B cell (primary cell): ENCODE results near the gene CFAP77. TPM values are rescaled to one million over a fixed set of nuclear protein-coding genes. Genes with fewer than 3 reads are reported as not detected.

Source experiments
- ATAC-seq: fragments of 200-7000 bp; cut with Tn5 transposase; one replicate; pipeline ENCODE4 v1.10.0; 2021; ENCODE audit warnings: low read depth, mild to moderate bottlenecking, moderate number of reproducible peaks, moderate library complexity
- CTCF ChIA-PET: fragments of 350-600 bp; sonication (Branson Sonifier 250); formaldehyde crosslinking; loops from one replicate; lab custom pipeline; 2021; ENCODE audit warnings: antibody characterized with exemption, inconsistent platforms; lab: Charles Lee
- POLR2A ChIA-PET: fragments of 350-600 bp; sonication (Branson Sonifier 250); formaldehyde crosslinking; loops from one replicate; lab custom pipeline; 2021; ENCODE audit warnings: antibody characterized with exemption; lab: Charles Lee
- DNase-seq: peaks from one replicate; pipeline ENCODE4 v3.0.0; 2013
- H2AFZ ChIP-seq: 2 replicates; pipeline ENCODE4 v1.6.1; 2012; ENCODE audit warnings: mild to moderate bottlenecking, low read depth, low read length; ENCODE audit not compliant: insufficient read depth, poor library complexity, severe bottlenecking
- H3K27ac ChIP-seq, 2 donors: 1 replicate in 1 of 2; 2 replicates in 1 of 2; pipeline ENCODE4 v1.5.1; 2012 to 2013; ENCODE audit warnings: low read length in 2 of 2, mild to moderate bottlenecking in 2 of 2, moderate library complexity in 1 of 2
- H3K27me3 ChIP-seq, 4 experiments: fragments of 200-600 bp in 1 of 4; sonication (generic) in 1 of 4; replicated peaks in 1 of 4; 1 replicate in 2 of 4; 2 replicates in 2 of 4; pipeline versions ENCODE4 v1.6.1 to v1.7.0; 2013 to 2016; ENCODE audit warnings: low read length in 3 of 4, mild to moderate bottlenecking in 2 of 4, mixed read lengths in 1 of 4, moderate library complexity in 1 of 4; ENCODE audit not compliant: insufficient read depth in 4 of 4, control insufficient read depth in 3 of 4; ENCODE audit errors: control extremely low read depth in 1 of 4
- H3K36me3 ChIP-seq, 2 experiments: replicated peaks in 1 of 2; 1 replicate in 1 of 2; 2 replicates in 1 of 2; pipeline versions ENCODE4 v1.6.1 to v1.7.1; 2013; ENCODE audit warnings: low read length in 1 of 2; ENCODE audit not compliant: insufficient read depth in 2 of 2, control insufficient read depth in 1 of 2; ENCODE audit errors: control extremely low read depth in 1 of 2, extremely low read depth in 1 of 2
- H3K4me1 ChIP-seq, 2 donors: fragments of 200-600 bp in 1 of 2; sonication (generic) in 1 of 2; 1 replicate in 1 of 2; 2 replicates in 1 of 2; pipeline versions ENCODE4 v1.5.1 to v1.6.1; 2013 to 2017; ENCODE audit warnings: low read length in 2 of 2; ENCODE audit not compliant: control insufficient read depth in 2 of 2, insufficient read depth in 2 of 2
- H3K4me2 ChIP-seq: replicated peaks from 2 replicates; pipeline ENCODE3; 2012; ENCODE audit warnings: mild to moderate bottlenecking, low read depth, low read length; ENCODE audit not compliant: poor library complexity, severe bottlenecking
- H3K4me3 ChIP-seq, 5 experiments: fragments of 200-600 bp in 1 of 5; sonication (generic) in 1 of 5; 1 replicate in 3 of 5; 2 replicates in 2 of 5; pipeline versions ENCODE4 v1.5.1 to v1.7.0; 2011 to 2016; ENCODE audit warnings: low read length in 4 of 5, mild to moderate bottlenecking in 4 of 5, low read depth in 2 of 5, control low read depth in 1 of 5, moderate library complexity in 1 of 5; ENCODE audit not compliant: insufficient read depth in 1 of 5; ENCODE audit errors: control extremely low read depth in 1 of 5, extremely low read depth in 1 of 5
- H3K79me2 ChIP-seq: fragments of 200-600 bp; sonication (generic); one replicate; pipeline ENCODE4 v1.6.0; 2016; ENCODE audit warnings: low read length; ENCODE audit not compliant: control insufficient read depth, insufficient read depth
- H3K9ac ChIP-seq: fragments of 200-600 bp; sonication (generic); 2 replicates; pipeline ENCODE4 v1.6.1; 2017; ENCODE audit warnings: mild to moderate bottlenecking, low read length, moderate library complexity
- H3K9me3 ChIP-seq, 3 donors: one replicate each; pipeline versions ENCODE4 v1.6.1 to v1.7.1; 2013; ENCODE audit warnings: low read length in 2 of 3; ENCODE audit not compliant: control insufficient read depth in 2 of 3, insufficient read depth in 1 of 3; ENCODE audit errors: control extremely low read depth in 1 of 3
- H4K20me1 ChIP-seq: 2 replicates; pipeline ENCODE4 v1.6.0; 2012; ENCODE audit warnings: mild to moderate bottlenecking, low read length; ENCODE audit not compliant: insufficient read depth, control insufficient read depth, poor library complexity, severe bottlenecking
- H3K27ac Mint-ChIP-seq: one replicate; pipeline ENCODE4 v1.8.0; 2021; ENCODE audit warnings: mixed read lengths
- H3K27me3 Mint-ChIP-seq: one replicate; pipeline ENCODE4 v1.8.0; 2021; ENCODE audit warnings: mixed read lengths
- H3K4me1 Mint-ChIP-seq: one replicate; pipeline ENCODE4 v1.8.0; 2021; ENCODE audit warnings: mixed read lengths
- H3K4me3 Mint-ChIP-seq: one replicate; pipeline ENCODE4 v1.8.0; 2021; ENCODE audit warnings: mixed read lengths
- H3K9me3 Mint-ChIP-seq: one replicate; pipeline ENCODE4 v1.8.0; 2022; ENCODE audit warnings: mixed read lengths; ENCODE audit not compliant: insufficient read depth
- EZH2 ChIP-seq: IDR thresholded peaks from 2 replicates; pipeline ENCODE4 v1.6.1; 2012; ENCODE audit warnings: borderline replicate concordance, low read depth, mild to moderate bottlenecking, moderate library complexity, low read length; ENCODE audit not compliant: insufficient read depth, poor library complexity, severe bottlenecking
- WGBS: methylation state at CpG from one replicate; pipeline ENCODE4 v1.1.5; 2013; ENCODE audit warnings: missing lambda C conversion rate; ENCODE audit not compliant: insufficient coverage; 5-methylcytosine and 5-hydroxymethylcytosine counted together
- intact Hi-C: fragments of 100-400 bp; cut with micrococcal nuclease; formaldehyde crosslinking; loops from one replicate; pipeline ENCODE4 v1.10.0; 2022
- polyA plus RNA-seq: library from polyadenylated mRNA; depleted of rRNA; stranded (reverse); fragments of >200 nt; gene quantifications from 2 replicates; pipeline ENCODE4 v1.2.3, GENCODE V29; 2012
- total RNA-seq, 2 donors: library from RNA; stranded (reverse); fragments of 120-200 nt in 1 of 2; gene quantifications; 1 replicate in 1 of 2; 2 replicates in 1 of 2; pipeline versions ENCODE4 v1.2.3 to v1.2.4, GENCODE V29; 2013 to 2022
- TF ChIP-seq, protein P1 (sequence below): fragments of 200-600 bp; IDR thresholded peaks from one replicate; pipeline ENCODE4 v1.8.0; 2022; ENCODE audit warnings: antibody characterized with exemption, mild to moderate bottlenecking

The CFAP77 gene
- total and polyA plus RNA-seq, 2 donors (not counting 1 experiment from before 2014, with no cell fraction given), result not detected

GRCh38 chr9:132503116-132503515, 93.1 kb downstream of the CFAP77 start:
- POLR2A ChIA-PET, result no interaction called here
- H3K4me3 Mint-ChIP-seq, result no peak overlapping the region
- no peaks in the 10 kb centered on the region for H3K79me2 ChIP-seq
- no peaks in the 10 kb centered on the region for H3K36me3 ChIP-seq
- no peak overlapping the region for H3K4me3 ChIP-seq
- H3K27ac ChIP-seq, result no peak overlapping the region
- H3K4me1 ChIP-seq, result peaks cover 5 to 12% of the 10 kb centered on the region in 2 donors
- CTCF ChIA-PET, result no interaction called here
- H3K27me3 Mint-ChIP-seq, result peaks cover 16% of the 10 kb centered on the region
- no peak overlapping the region for H3K9ac ChIP-seq
- TF ChIP-seq, protein P1, sequence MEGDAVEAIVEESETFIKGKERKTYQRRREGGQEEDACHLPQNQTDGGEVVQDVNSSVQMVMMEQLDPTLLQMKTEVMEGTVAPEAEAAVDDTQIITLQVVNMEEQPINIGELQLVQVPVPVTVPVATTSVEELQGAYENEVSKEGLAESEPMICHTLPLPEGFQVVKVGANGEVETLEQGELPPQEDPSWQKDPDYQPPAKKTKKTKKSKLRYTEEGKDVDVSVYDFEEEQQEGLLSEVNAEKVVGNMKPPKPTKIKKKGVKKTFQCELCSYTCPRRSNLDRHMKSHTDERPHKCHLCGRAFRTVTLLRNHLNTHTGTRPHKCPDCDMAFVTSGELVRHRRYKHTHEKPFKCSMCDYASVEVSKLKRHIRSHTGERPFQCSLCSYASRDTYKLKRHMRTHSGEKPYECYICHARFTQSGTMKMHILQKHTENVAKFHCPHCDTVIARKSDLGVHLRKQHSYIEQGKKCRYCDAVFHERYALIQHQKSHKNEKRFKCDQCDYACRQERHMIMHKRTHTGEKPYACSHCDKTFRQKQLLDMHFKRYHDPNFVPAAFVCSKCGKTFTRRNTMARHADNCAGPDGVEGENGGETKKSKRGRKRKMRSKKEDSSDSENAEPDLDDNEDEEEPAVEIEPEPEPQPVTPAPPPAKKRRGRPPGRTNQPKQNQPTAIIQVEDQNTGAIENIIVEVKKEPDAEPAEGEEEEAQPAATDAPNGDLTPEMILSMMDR, result no peak
- TF ChIP-seq EZH2, result no peak
- intact Hi-C loops, result no loop called here
- DNase-seq, result no peak
- peaks cover 0 to 20% (median 0%) of the 10 kb centered on the region in 4 experiments for H3K27me3 ChIP-seq
- H2AFZ ChIP-seq, result no peak overlapping the region
- H3K9me3 ChIP-seq, result no peaks in the 10 kb centered on the region
- no peak for ATAC-seq
- peaks cover 4% of the 10 kb centered on the region for H3K4me1 Mint-ChIP-seq
- no peaks in the 10 kb centered on the region for H3K9me3 Mint-ChIP-seq
- no peak overlapping the region for H3K27ac Mint-ChIP-seq
- H3K4me2 ChIP-seq, result no peak overlapping the region
- 94% methylated on average over 5 of the region's 6 CpGs for WGBS
- H4K20me1 ChIP-seq, result no peaks in the 10 kb centered on the region

DNA sequence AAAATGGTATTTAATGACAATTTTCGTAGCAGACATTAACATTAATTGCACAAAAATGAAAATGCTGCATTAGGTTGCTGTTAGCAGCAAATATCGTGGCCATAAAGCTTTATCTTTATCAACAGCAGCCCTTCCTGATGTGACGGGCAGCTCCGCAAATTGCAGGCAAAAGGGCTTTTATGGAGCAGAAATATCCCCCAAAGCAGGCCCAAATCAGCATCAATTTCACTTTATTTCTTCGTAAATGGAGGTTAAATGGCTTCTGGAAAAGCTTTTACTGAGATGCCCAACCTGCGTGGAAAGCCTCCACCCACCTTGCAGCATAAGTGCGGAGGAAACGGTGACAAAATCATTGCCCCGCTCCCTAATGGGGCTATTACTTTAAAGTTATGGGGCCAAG, 94.5 kb downstream of the CFAP77 start:
- Histone ChIP-seq H3K4me3 (no peak overlapping the region), H3K9ac (no peak overlapping the region), H3K27me3 (peaks cover 0 to 20% (median 0%) of the 10 kb centered on the region in 4 experiments), H3K4me1 (peaks cover 5 to 12% of the 10 kb centered on the region in 2 donors), H3K79me2 (no peaks in the 10 kb centered on the region), H3K27ac (no peak overlapping the region), H3K4me2 (no peak overlapping the region), H3K36me3 (no peaks in the 10 kb centered on the region), H2AFZ (no peak overlapping the region), H3K9me3 (no peaks in the 10 kb centered on the region), H4K20me1 (no peaks in the 10 kb centered on the region)
- ATAC-seq, result no peak
- 80% methylated on average over 4 of the region's 9 CpGs for WGBS
- intact Hi-C loops, result no loop called here
- DNase-seq, result no peak
- no peak overlapping the region for H3K4me3 Mint-ChIP-seq
- H3K27ac Mint-ChIP-seq, result no peak overlapping the region
- TF ChIP-seq EZH2, result no peak
- TF ChIP-seq, protein P1, result no peak
- POLR2A ChIA-PET, result no interaction called here
- CTCF ChIA-PET, result no interaction called here
- no peaks in the 10 kb centered on the region for H3K9me3 Mint-ChIP-seq
- peaks cover 4% of the 10 kb centered on the region for H3K4me1 Mint-ChIP-seq
- H3K27me3 Mint-ChIP-seq, result peaks cover 14% of the 10 kb centered on the region
